ENCODE measurements around the gene CCDC85C. TPM values are rescaled to one million over a fixed set of nuclear protein-coding genes. Genes with fewer than 3 reads are reported as not detected.

CCDC85C gene
- total and polyA plus RNA-seq, 2 of the 8 experiments (the other 6 are each of a cell fraction or from before 2014, with no cell fraction given) = 16.8 to 35.8 TPM

GRCh38 chr14:99562856-99563748, 40.9 kb downstream of the CCDC85C start:
- FAIRE-seq (peak; percentile 78), DNase-seq (ENCODE audit: low read depth in 1 of 2, low spot score in 2 of 2) (peak; percentile 75 to 92)
- H2BK12ac ChIP-seq (ENCODE audit: low read depth, low read length) = peak overlapping the region; percentile 99
- TF ChIP-seq RXRA (IDR thresholded peaks at IDR 0.05; ENCODE audit: insufficient read depth, low read depth, low read length) = no peak
- peak; percentile 70 for TF ChIP-seq MAX (IDR thresholded peaks at IDR 0.05)
- peak in 1 of 2 experiments; percentile 94; a peak in 1 of 4 replicates for TF ChIP-seq HDAC2 (IDR thresholded peaks at IDR 0.05; ENCODE audit: borderline replicate concordance in 1 of 2, low read depth in 2 of 2, low read length in 2 of 2)
- TF ChIP-seq POU5F1 (IDR thresholded peaks at IDR 0.05; ENCODE audit: low read depth, low read length) = no peak
- peak; percentile 60; the same call in 1 of the 2 replicates for TF ChIP-seq TBP (IDR thresholded peaks at IDR 0.05; ENCODE audit: low read depth, low read length)
- TF ChIP-seq CTCF (IDR thresholded peaks at IDR 0.05; ENCODE audit: control extremely low read depth in 1 of 3, insufficient read depth in 1 of 3, low read depth in 1 of 3, low read length in 3 of 3) = peak in 2 of 3 experiments; percentile 68 to 70; a peak in 3 of 4 replicates
- 0 out of 2 replicates have a peak, but pooled peaks have one; percentile 19 for TF ChIP-seq CEBPB (IDR thresholded peaks at IDR 0.05; ENCODE audit: low read depth, low read length)

More at GRCh38 chr14:99562856-99563748, 40.9 kb downstream of the CCDC85C start:
- POLR2A ChIA-PET (ENCODE audit: partially characterized antibody) = interaction anchor here (0.7 to 1.7 kb wide), 5 partner anchors 9 to 64 kb away, joined by 3 to 5 read pairs (median 3); partner anchors contain the start of gene CCDC85C
- Histone ChIP-seq H3K36me3 (ENCODE audit: control insufficient read depth in 2 of 4, insufficient read depth in 4 of 4, low read length in 3 of 4) (no peaks in the 10 kb centered on the region), H3K23ac (ENCODE audit: insufficient read length) (no peak overlapping the region), H3K4me3 (ENCODE audit: extremely low read depth in 1 of 4, insufficient read depth in 2 of 4, low read depth in 3 of 4, low read length in 4 of 4) (no peak overlapping the region), H3K4me2 (ENCODE audit: insufficient read depth in 1 of 2, low read depth in 2 of 2, low read length in 2 of 2) (peak overlapping the region; percentile 32 to 48; a peak in 3 of 4 replicates), H3K14ac (ENCODE audit: insufficient read length) (peak overlapping the region; percentile 54), H3K4ac (replicated peaks; ENCODE audit: insufficient read length, low read depth, low read length) (peak overlapping the region; percentile 97), H4K20me1 (replicated peaks in 1 of 2; ENCODE audit: control insufficient read depth in 1 of 2, insufficient read depth in 2 of 2, low read length in 2 of 2) (peaks cover 7 to 29% of the 10 kb centered on the region in 2 experiments), H4K91ac (replicated peaks; ENCODE audit: insufficient read length, low read length) (peak overlapping the region; percentile 99), H2AFZ (ENCODE audit: low read length) (no peak overlapping the region), H3K9ac (replicated peaks in 1 of 4; ENCODE audit: extremely low read depth in 1 of 4, low read depth in 3 of 4, low read length in 3 of 4) (peak overlapping the region in 1 of 4 experiments; percentile 24; a peak in 1 of 7 replicates), H3K79me1 (ENCODE audit: low read depth, low read length) (peaks cover 31% of the 10 kb centered on the region), H4K8ac (ENCODE audit: extremely low read depth, insufficient read depth, low read length) (no peak overlapping the region; the same call in 1 of the 2 replicates), H3K4me1 (replicated peaks in 1 of 4; ENCODE audit: control insufficient read depth in 3 of 4, insufficient read depth in 4 of 4, low read length in 3 of 4) (peaks cover 0 to 58% (median 40%) of the 10 kb centered on the region in 4 experiments; a peak in 6 of 7 replicates), H3K56ac (replicated peaks; ENCODE audit: insufficient read length, low read depth, low read length) (no peak overlapping the region), H2BK5ac (ENCODE audit: low read depth, low read length) (peak overlapping the region; percentile 92), H3K27me3 (replicated peaks in 1 of 4; ENCODE audit: control insufficient read depth in 3 of 4, extremely low read depth in 1 of 4, insufficient read depth in 3 of 4, low read length in 3 of 4) (no peaks in the 10 kb centered on the region), H3K9me3 (ENCODE audit: insufficient read depth in 2 of 2, low read depth in 1 of 2, low read length in 1 of 2) (no peaks in the 10 kb centered on the region), H4K5ac (ENCODE audit: insufficient read length, low read depth, low read length) (peak overlapping the region; percentile 64), H3K27ac (ENCODE audit: low read depth, low read length) (no peak overlapping the region), H3K18ac (ENCODE audit: extremely low read depth, low read length) (peak overlapping the region; percentile 75), H2BK120ac (replicated peaks; ENCODE audit: low read depth, low read length) (peak overlapping the region; percentile 94), H3K23me2 (ENCODE audit: low read depth, low read length) (0 out of 2 replicates have a peak, but pooled peaks cover 2% of the 10 kb centered on the region), H3K79me2 (ENCODE audit: control insufficient read depth in 1 of 2, insufficient read depth in 2 of 2, low read length in 2 of 2) (peaks cover 0 to 65% of the 10 kb centered on the region in 2 experiments; a peak in 2 of 4 replicates), H2BK20ac (ENCODE audit: low read length) (peak overlapping the region; percentile 100; the same call in 1 of the 2 replicates), H2AK5ac (ENCODE audit: low read depth, low read length) (peak overlapping the region; percentile 99), H2BK15ac (ENCODE audit: low read length) (peak overlapping the region; percentile 100)
- 46% methylated on average over 23 of the region's 23 CpGs; no CpG with 5 or more reads in 1 of the 2 experiments for WGBS, 2 experiments (ENCODE audit: extremely low coverage in 1 of 2, insufficient coverage in 1 of 2, insufficient read length in 1 of 2, insufficient replicate concordance in 2 of 2, low coverage in 1 of 2, low lambda C conversion rate in 2 of 2, missing lambda C conversion rate in 1 of 2)
- CTCF ChIA-PET (ENCODE audit: partially characterized antibody) = interaction anchor here (0.8 to 3.2 kb wide), 15 partner anchors 8 to 154 kb away, joined by 3 to 28 read pairs (median 4); no protein-coding TSS in a partner anchor

All from H1 (cell line).